ENCODE data around the gene PHC1. TPM values are rescaled to one million over a fixed set of nuclear protein-coding genes. Genes with fewer than 3 reads are reported as not detected.
"Not testable (repeated sequence)": the region's sequence is repeated elsewhere in the genome, so short reads cannot be mapped to it uniquely, and the experiment has no call there.

The PHC1 gene
- 10 to 100 TPM; 12.0 to 24.4 TPM for polyA plus RNA-seq

- H3K9me3 ChIP-seq (ENCODE audit: control insufficient read depth in 2 of 2, insufficient read depth in 1 of 2, low read depth in 1 of 2, low read length in 1 of 2); H3K27me3 ChIP-seq (ENCODE audit: control insufficient read depth in 1 of 2, insufficient read depth in 2 of 2, low read length in 2 of 2); H3K36me3 ChIP-seq (ENCODE audit: control insufficient read depth in 2 of 2, insufficient read depth in 2 of 2, low read length in 1 of 2); H3K4me1 ChIP-seq (ENCODE audit: control insufficient read depth in 2 of 2, insufficient read depth in 2 of 2, low read length in 1 of 2): not testable (repeated sequence)
- WGBS, 2 donors, result 2% methylated on average over 14 to 33 of the region's 57 CpGs
- H3K4me3 ChIP-seq (ENCODE audit: low read depth in 1 of 2, low read length in 2 of 2), result peak within 1 kb of the TSS; percentile 63 to 69
- H3K27ac ChIP-seq (ENCODE audit: low read depth in 2 of 2, low read length in 1 of 2), result peak within 1 kb of the TSS; percentile 87 to 91
Observed at GRCh38 chr12:8914033-8914715, at the start of gene PHC1. PHC1 (plus strand) TSS chr12:8914509; CDS start chr12:8917678, 3,169 bp downstream.

GRCh38 chr12:8866429-8866828 lies 47.9 kb upstream of the PHC1 start:
- Histone ChIP-seq H3K4me1 (ENCODE audit: control insufficient read depth in 2 of 2, insufficient read depth in 2 of 2, low read length in 1 of 2) (no peaks in the 10 kb centered on the region), H3K36me3 (ENCODE audit: control insufficient read depth in 2 of 2, insufficient read depth in 2 of 2, low read length in 1 of 2) (peaks cover 0 to 3% of the 10 kb centered on the region in 2 donors), H3K27ac (ENCODE audit: low read depth in 2 of 2, low read length in 1 of 2) (no peak overlapping the region), H3K27me3 (ENCODE audit: control insufficient read depth in 1 of 2, insufficient read depth in 2 of 2, low read length in 2 of 2) (no peaks in the 10 kb centered on the region), H3K9me3 (ENCODE audit: control insufficient read depth in 2 of 2, insufficient read depth in 1 of 2, low read depth in 1 of 2, low read length in 1 of 2) (no peaks in the 10 kb centered on the region), H3K4me3 (ENCODE audit: low read depth in 1 of 2, low read length in 2 of 2) (no peak overlapping the region)
- WGBS, 2 donors, result 84 to 85% methylated on average over 2 of the region's 2 CpGs

- Histone ChIP-seq H3K27me3 (ENCODE audit: control insufficient read depth in 1 of 2, insufficient read depth in 2 of 2, low read length in 2 of 2) (no peaks in the 10 kb centered on the region), H3K27ac (ENCODE audit: low read depth in 2 of 2, low read length in 1 of 2) (no peak overlapping the region), H3K4me3 (ENCODE audit: low read depth in 1 of 2, low read length in 2 of 2) (no peak overlapping the region), H3K4me1 (ENCODE audit: control insufficient read depth in 2 of 2, insufficient read depth in 2 of 2, low read length in 1 of 2) (no peaks in the 10 kb centered on the region), H3K36me3 (ENCODE audit: control insufficient read depth in 2 of 2, insufficient read depth in 2 of 2, low read length in 1 of 2) (peaks cover 0 to 3% of the 10 kb centered on the region in 2 donors), H3K9me3 (ENCODE audit: control insufficient read depth in 2 of 2, insufficient read depth in 1 of 2, low read depth in 1 of 2, low read length in 1 of 2) (no peaks in the 10 kb centered on the region)
Observed at GRCh38 chr12:8867009-8867408, 47.3 kb upstream of the PHC1 start.

GRCh38 chr12:8867786-8868185 lies 46.5 kb upstream of the PHC1 start:
- no peaks in the 10 kb centered on the region for H3K27me3 ChIP-seq (ENCODE audit: control insufficient read depth in 1 of 2, insufficient read depth in 2 of 2, low read length in 2 of 2)

GRCh38 chr12:8870586-8870985 lies 43.7 kb upstream of the PHC1 start:
- Histone ChIP-seq H3K4me1 (ENCODE audit: control insufficient read depth in 2 of 2, insufficient read depth in 2 of 2, low read length in 1 of 2) (no peaks in the 10 kb centered on the region), H3K36me3 (ENCODE audit: control insufficient read depth in 2 of 2, insufficient read depth in 2 of 2, low read length in 1 of 2) (no peaks in the 10 kb centered on the region)
- WGBS, 2 donors, result 71 to 81% methylated on average over 1 of the region's 1 CpG

More at GRCh38 chr12:8867786-8868185, 46.5 kb upstream of the PHC1 start:
- Histone ChIP-seq H3K4me1 (ENCODE audit: control insufficient read depth in 2 of 2, insufficient read depth in 2 of 2, low read length in 1 of 2) (no peaks in the 10 kb centered on the region), H3K27ac (ENCODE audit: low read depth in 2 of 2, low read length in 1 of 2) (no peak overlapping the region), H3K36me3 (ENCODE audit: control insufficient read depth in 2 of 2, insufficient read depth in 2 of 2, low read length in 1 of 2) (peaks cover 0 to 3% of the 10 kb centered on the region in 2 donors), H3K4me3 (ENCODE audit: low read depth in 1 of 2, low read length in 2 of 2) (no peak overlapping the region), H3K9me3 (ENCODE audit: control insufficient read depth in 2 of 2, insufficient read depth in 1 of 2, low read depth in 1 of 2, low read length in 1 of 2) (no peaks in the 10 kb centered on the region)
- WGBS, 2 donors, result 92 to 93% methylated on average over 6 of the region's 6 CpGs

GRCh38 chr12:8871068-8871467 lies 43.2 kb upstream of the PHC1 start:
- Histone ChIP-seq H3K9me3 (ENCODE audit: control insufficient read depth in 2 of 2, insufficient read depth in 1 of 2, low read depth in 1 of 2, low read length in 1 of 2) (no peaks in the 10 kb centered on the region), H3K4me3 (ENCODE audit: low read depth in 1 of 2, low read length in 2 of 2) (no peak overlapping the region), H3K27me3 (ENCODE audit: control insufficient read depth in 1 of 2, insufficient read depth in 2 of 2, low read length in 2 of 2) (no peaks in the 10 kb centered on the region), H3K36me3 (ENCODE audit: control insufficient read depth in 2 of 2, insufficient read depth in 2 of 2, low read length in 1 of 2) (no peaks in the 10 kb centered on the region), H3K27ac (ENCODE audit: low read depth in 2 of 2, low read length in 1 of 2) (no peak overlapping the region), H3K4me1 (ENCODE audit: control insufficient read depth in 2 of 2, insufficient read depth in 2 of 2, low read length in 1 of 2) (no peaks in the 10 kb centered on the region)

More at GRCh38 chr12:8870586-8870985, 43.7 kb upstream of the PHC1 start:
- no peak overlapping the region for H3K4me3 ChIP-seq (ENCODE audit: low read depth in 1 of 2, low read length in 2 of 2)
- H3K27me3 ChIP-seq (ENCODE audit: control insufficient read depth in 1 of 2, insufficient read depth in 2 of 2, low read length in 2 of 2), result no peaks in the 10 kb centered on the region
- no peak overlapping the region for H3K27ac ChIP-seq (ENCODE audit: low read depth in 2 of 2, low read length in 1 of 2)
- H3K9me3 ChIP-seq (ENCODE audit: control insufficient read depth in 2 of 2, insufficient read depth in 1 of 2, low read depth in 1 of 2, low read length in 1 of 2), result no peaks in the 10 kb centered on the region

GRCh38 chr12:8876887-8877286 lies 37.4 kb upstream of the PHC1 start:
- WGBS, 2 donors, result 36 to 44% methylated on average over 4 of the region's 4 CpGs

GRCh38 chr12:8886502-8887284 lies 27.6 kb upstream of the PHC1 start:
- H3K27me3 ChIP-seq (ENCODE audit: control insufficient read depth in 1 of 2, insufficient read depth in 2 of 2, low read length in 2 of 2), result no peaks in the 10 kb centered on the region
- no peak overlapping the region for H3K4me3 ChIP-seq (ENCODE audit: low read depth in 1 of 2, low read length in 2 of 2)
- no peak overlapping the region for H3K27ac ChIP-seq (ENCODE audit: low read depth in 2 of 2, low read length in 1 of 2)
- H3K36me3 ChIP-seq (ENCODE audit: control insufficient read depth in 2 of 2, insufficient read depth in 2 of 2, low read length in 1 of 2), result no peaks in the 10 kb centered on the region
- H3K9me3 ChIP-seq (ENCODE audit: control insufficient read depth in 2 of 2, insufficient read depth in 1 of 2, low read depth in 1 of 2, low read length in 1 of 2), result no peaks in the 10 kb centered on the region
- 92 to 93% methylated on average over 6 of the region's 6 CpGs for WGBS, 2 donors
- no peaks in the 10 kb centered on the region for H3K4me1 ChIP-seq (ENCODE audit: control insufficient read depth in 2 of 2, insufficient read depth in 2 of 2, low read length in 1 of 2)

More at GRCh38 chr12:8876887-8877286, 37.4 kb upstream of the PHC1 start:
- Histone ChIP-seq H3K4me1 (ENCODE audit: control insufficient read depth in 2 of 2, insufficient read depth in 2 of 2, low read length in 1 of 2) (no peaks in the 10 kb centered on the region), H3K9me3 (ENCODE audit: control insufficient read depth in 2 of 2, insufficient read depth in 1 of 2, low read depth in 1 of 2, low read length in 1 of 2) (no peaks in the 10 kb centered on the region), H3K4me3 (ENCODE audit: low read depth in 1 of 2, low read length in 2 of 2) (no peak overlapping the region), H3K27me3 (ENCODE audit: control insufficient read depth in 1 of 2, insufficient read depth in 2 of 2, low read length in 2 of 2) (no peaks in the 10 kb centered on the region), H3K36me3 (ENCODE audit: control insufficient read depth in 2 of 2, insufficient read depth in 2 of 2, low read length in 1 of 2) (no peaks in the 10 kb centered on the region), H3K27ac (ENCODE audit: low read depth in 2 of 2, low read length in 1 of 2) (no peak overlapping the region)

GRCh38 chr12:8887285-8887715 lies 27.0 kb upstream of the PHC1 start:
- Histone ChIP-seq H3K27me3 (ENCODE audit: control insufficient read depth in 1 of 2, insufficient read depth in 2 of 2, low read length in 2 of 2) (no peaks in the 10 kb centered on the region), H3K9me3 (ENCODE audit: control insufficient read depth in 2 of 2, insufficient read depth in 1 of 2, low read depth in 1 of 2, low read length in 1 of 2) (no peaks in the 10 kb centered on the region), H3K4me3 (ENCODE audit: low read depth in 1 of 2, low read length in 2 of 2) (no peak overlapping the region), H3K27ac (ENCODE audit: low read depth in 2 of 2, low read length in 1 of 2) (no peak overlapping the region), H3K4me1 (ENCODE audit: control insufficient read depth in 2 of 2, insufficient read depth in 2 of 2, low read length in 1 of 2) (no peaks in the 10 kb centered on the region), H3K36me3 (ENCODE audit: control insufficient read depth in 2 of 2, insufficient read depth in 2 of 2, low read length in 1 of 2) (no peaks in the 10 kb centered on the region)
- 85 to 90% methylated on average over 4 of the region's 4 CpGs for WGBS, 2 donors

Data from esophagus (tissue), 2 donors.